H9 (cell line): ENCODE measurements around the gene PPP1R12A. TPM values are rescaled to one million over a fixed set of nuclear protein-coding genes. Genes with fewer than 3 reads are reported as not detected.

Source experiments
- DNase-seq: peaks from one replicate; pipeline ENCODE4 v3.0.0-alpha.2; 2017
- H2AFZ ChIP-seq: one replicate; pipeline ENCODE4 v1.6.1; 2013; ENCODE audit warnings: mild to moderate bottlenecking, low read length, control low read depth, moderate library complexity
- H2AK5ac ChIP-seq: 2 replicates; pipeline ENCODE4 v1.6.1; 2013; ENCODE audit warnings: low read length, control low read depth, mixed read lengths; ENCODE audit not compliant: insufficient read length
- H2BK120ac ChIP-seq: one replicate; pipeline ENCODE4 v1.6.1; 2013; ENCODE audit warnings: low read depth, mild to moderate bottlenecking, low read length, control low read depth, inconsistent platforms; ENCODE audit not compliant: poor library complexity, severe bottlenecking
- H2BK12ac ChIP-seq: 2 replicates; pipeline ENCODE4 v1.6.1; 2013; ENCODE audit warnings: low read length, control low read depth, mixed read lengths, low read depth; ENCODE audit not compliant: insufficient read length
- H2BK15ac ChIP-seq: 2 replicates; pipeline ENCODE4 v1.6.1; 2013; ENCODE audit warnings: low read depth, low read length, control low read depth
- H2BK20ac ChIP-seq: one replicate; pipeline ENCODE4 v1.6.1; 2013; ENCODE audit warnings: low read depth, mild to moderate bottlenecking, low read length, control low read depth, inconsistent platforms; ENCODE audit not compliant: poor library complexity, severe bottlenecking
- H2BK5ac ChIP-seq: 2 replicates; pipeline ENCODE4 v1.6.1; 2013; ENCODE audit warnings: low read length, control low read depth, mixed read lengths; ENCODE audit not compliant: insufficient read length
- H3K14ac ChIP-seq: 2 replicates; pipeline ENCODE4 v1.6.1; 2013; ENCODE audit warnings: low read length, control low read depth; ENCODE audit not compliant: insufficient read depth
- H3K18ac ChIP-seq: 2 replicates; pipeline ENCODE4 v1.6.1; 2013; ENCODE audit warnings: low read depth, mild to moderate bottlenecking, mixed read lengths, low read length, control low read depth; ENCODE audit not compliant: insufficient read length
- H3K23ac ChIP-seq: 2 replicates; pipeline ENCODE4 v1.6.1; 2013; ENCODE audit warnings: low read length, control low read depth, mixed read lengths, low read depth; ENCODE audit not compliant: insufficient read length
- H3K23me2 ChIP-seq: 2 replicates; pipeline ENCODE4 v1.6.1; 2013; ENCODE audit warnings: low read depth, mild to moderate bottlenecking, mixed read lengths, low read length, control low read depth; ENCODE audit not compliant: insufficient read length, poor library complexity, severe bottlenecking
- H3K27ac ChIP-seq: 2 replicates; pipeline ENCODE4 v1.5.1; 2013; ENCODE audit warnings: low read length, control low read depth, mixed read lengths, low read depth; ENCODE audit not compliant: insufficient read length
- H3K27me3 ChIP-seq: 2 replicates; pipeline ENCODE4 v1.6.1; 2013; ENCODE audit warnings: low read length, control low read depth, inconsistent platforms; ENCODE audit not compliant: insufficient read depth
- H3K4ac ChIP-seq: 2 replicates; pipeline ENCODE4 v1.6.1; 2013; ENCODE audit warnings: low read depth, mild to moderate bottlenecking, control low read depth, inconsistent platforms, low read length, moderate library complexity
- H3K4me1 ChIP-seq: 2 replicates; pipeline ENCODE4 v1.6.1; 2013; ENCODE audit warnings: low read length, control low read depth, inconsistent platforms; ENCODE audit not compliant: insufficient read depth
- H3K4me2 ChIP-seq: 2 replicates; pipeline ENCODE4 v1.6.1; 2013; ENCODE audit warnings: low read length, control low read depth, mixed read lengths; ENCODE audit not compliant: insufficient read length, insufficient read depth
- H3K56ac ChIP-seq: 2 replicates; pipeline ENCODE4 v1.6.1; 2013; ENCODE audit warnings: low read depth, mild to moderate bottlenecking, mixed read lengths, low read length, control low read depth; ENCODE audit not compliant: insufficient read length
- H3K79me1 ChIP-seq: 2 replicates; pipeline ENCODE4 v1.6.1; 2013; ENCODE audit warnings: low read depth, mild to moderate bottlenecking, moderate library complexity, low read length, control low read depth, inconsistent platforms; ENCODE audit not compliant: insufficient read depth, poor library complexity, severe bottlenecking
- H3K79me2 ChIP-seq: 2 replicates; pipeline ENCODE4 v1.6.1; 2013; ENCODE audit warnings: low read length, control low read depth, inconsistent platforms; ENCODE audit not compliant: insufficient read depth
- H3K9ac ChIP-seq: 2 replicates; pipeline ENCODE4 v1.6.1; 2013; ENCODE audit warnings: low read length, control low read depth, mixed read lengths; ENCODE audit not compliant: insufficient read length; ENCODE audit errors: extremely low read depth
- H3K9me3 ChIP-seq: one replicate; pipeline ENCODE4 v1.6.1; 2013; ENCODE audit warnings: low read depth, low read length, inconsistent platforms; ENCODE audit not compliant: control insufficient read depth
- H3T11ph ChIP-seq: one replicate; pipeline ENCODE4 v1.6.1; 2013; ENCODE audit warnings: mild to moderate bottlenecking, low read length, control low read depth, inconsistent platforms
- H4K20me1 ChIP-seq: one replicate; pipeline ENCODE4 v1.6.1; 2013; ENCODE audit not compliant: control insufficient read depth, insufficient read length, insufficient read depth
- H4K5ac ChIP-seq: 2 replicates; pipeline ENCODE4 v1.6.1; 2013; ENCODE audit warnings: low read depth, mild to moderate bottlenecking, mixed read lengths, low read length, control low read depth; ENCODE audit not compliant: insufficient read length
- H4K8ac ChIP-seq: replicated peaks from 2 replicates; pipeline ENCODE4 v1.6.1; 2013; ENCODE audit warnings: low read length, control low read depth, mixed read lengths, low read depth; ENCODE audit not compliant: insufficient read length
- H4K91ac ChIP-seq: 2 replicates; pipeline ENCODE4 v1.6.1; 2013; ENCODE audit warnings: low read depth, mild to moderate bottlenecking, moderate library complexity, mixed read lengths, low read length, control low read depth; ENCODE audit not compliant: insufficient read length
- H3K27ac Mint-ChIP-seq, 3 experiments: 2 replicates in 2 of 3; 3 replicates in 1 of 3; pipeline ENCODE4 v1.8.0; 2020 to 2021; ENCODE audit warnings: mixed read lengths in 3 of 3, mild to moderate bottlenecking in 1 of 3, moderate library complexity in 1 of 3
- H3K27me3 Mint-ChIP-seq: 2 replicates; pipeline ENCODE4 v1.8.0; 2021; ENCODE audit warnings: low read depth, mild to moderate bottlenecking, moderate library complexity, mixed read lengths
- H3K36me3 Mint-ChIP-seq, 3 experiments: 2 replicates in 2 of 3; 3 replicates in 1 of 3; pipeline ENCODE4 v1.8.0; 2020 to 2021; ENCODE audit warnings: low read depth in 3 of 3, mixed read lengths in 3 of 3; ENCODE audit not compliant: insufficient read depth in 1 of 3
- H3K4me1 Mint-ChIP-seq, 2 experiments: 2 replicates each; pipeline ENCODE4 v1.8.0; 2020; ENCODE audit warnings: mixed read lengths in 2 of 2
- H3K4me3 Mint-ChIP-seq, 2 experiments: 2 replicates in 1 of 2; 3 replicates in 1 of 2; pipeline ENCODE4 v1.8.0; 2020 to 2021; ENCODE audit warnings: mild to moderate bottlenecking in 2 of 2, mixed read lengths in 2 of 2, moderate library complexity in 1 of 2
- H3K9me3 Mint-ChIP-seq, 2 experiments: 2 replicates in 1 of 2; 3 replicates in 1 of 2; pipeline ENCODE4 v1.8.0; 2020; ENCODE audit warnings: mild to moderate bottlenecking in 2 of 2, mixed read lengths in 2 of 2, moderate library complexity in 1 of 2
- CTCF ChIP-seq: fragments of 200-600 bp; sonication (generic); conservative IDR thresholded peaks from 3 replicates; pipeline ENCODE4 v1.8.0; 2021; ENCODE audit warnings: antibody characterized with exemption, mild to moderate bottlenecking
- total RNA-seq: library from RNA; stranded (reverse); gene quantifications from 2 replicates; pipeline ENCODE4 v1.2.1, GENCODE V29; 2021

Gene PPP1R12A
- total RNA-seq, 1 experiment from 2014 or later, result 93.5 TPM

- H3K9ac ChIP-seq, result no peak overlapping the region
Observed at GRCh38 chr12:79844693-79845092, 90.2 kb downstream of the PPP1R12A start.

More at GRCh38 chr12:79844693-79845092, 90.2 kb downstream of the PPP1R12A start:
- Histone ChIP-seq H4K5ac (no peak overlapping the region), H4K8ac (no peak overlapping the region), H4K20me1 (no peaks in the 10 kb centered on the region), H2BK20ac (no peak overlapping the region), H3K4me2 (no peak overlapping the region), H2BK15ac (no peak overlapping the region), H3K18ac (no peak overlapping the region), H3T11ph (no peak overlapping the region), H3K27me3 (no peaks in the 10 kb centered on the region), H2BK120ac (no peak overlapping the region), H2BK12ac (no peak overlapping the region), H2AFZ (no peak overlapping the region), H4K91ac (no peak overlapping the region), H3K79me2 (no peaks in the 10 kb centered on the region; the same call in 1 of the 2 replicates), H3K23ac (no peak overlapping the region), H3K27ac (no peak overlapping the region), H3K56ac (no peak overlapping the region), H3K14ac (no peak overlapping the region), H3K79me1 (peaks cover 1% of the 10 kb centered on the region), H3K4me1 (peaks cover 2% of the 10 kb centered on the region; the same call in 1 of the 2 replicates), H3K4ac (no peak overlapping the region), H3K23me2 (no peaks in the 10 kb centered on the region), H3K9me3 (peaks cover 5% of the 10 kb centered on the region), H2BK5ac (no peak overlapping the region), H2AK5ac (no peak overlapping the region)
- DNase-seq, result peak; percentile 50
- Mint-ChIP-seq H3K27me3 (no peaks in the 10 kb centered on the region), H3K36me3 (peaks cover 35 to 43% (median 43%) of the 10 kb centered on the region in 3 experiments), H3K4me3 (no peak overlapping the region), H3K4me1 (peaks cover 15 to 24% of the 10 kb centered on the region in 2 experiments), H3K9me3 (peaks cover 7 to 8% of the 10 kb centered on the region in 2 experiments), H3K27ac (peak overlapping the region; percentile 15 to 58 (median 34); a peak in 5 of 7 replicates)
- TF ChIP-seq CTCF, result no peak
